ENCODE results near the gene SERPINC1.
"Not testable (repeated sequence)": the region's sequence is repeated elsewhere in the genome, so short reads cannot be mapped to it uniquely, and the experiment has no call there.

The SERPINC1 gene

GRCh38 chr1:173889885-173890284, 27.2 kb downstream of the SERPINC1 start:
- DNase-seq = no peak

GRCh38 chr1:173888749-173889148, 28.4 kb downstream of the SERPINC1 start:
- DNase-seq = no peak

GRCh38 chr1:173887627-173888026, 29.5 kb downstream of the SERPINC1 start:
- DNase-seq = no peak

GRCh38 chr1:173886746-173887611, 30.1 kb downstream of the SERPINC1 start:
- no peak for DNase-seq

- no peak for DNase-seq
Observed at GRCh38 chr1:173884701-173885100, 32.4 kb downstream of the SERPINC1 start.

GRCh38 chr1:173881117-173881516, 36.0 kb downstream of the SERPINC1 start:
- not testable (repeated sequence) for DNase-seq

- DNase-seq = no peak
Observed at GRCh38 chr1:173878251-173878650, 38.9 kb downstream of the SERPINC1 start.

- DNase-seq = no peak
Observed at GRCh38 chr1:173876732-173877131, 40.4 kb downstream of the SERPINC1 start.

- DNase-seq = no peak
Observed at GRCh38 chr1:173871500-173871899, 45.6 kb downstream of the SERPINC1 start.

- DNase-seq = no peak
Observed at GRCh38 chr1:173871091-173871490, 46.0 kb downstream of the SERPINC1 start.

- DNase-seq = no peak
Observed at GRCh38 chr1:173870252-173871075, 46.7 kb downstream of the SERPINC1 start.

- no peak for DNase-seq
Observed at GRCh38 chr1:173869021-173869359, 48.1 kb downstream of the SERPINC1 start.

GRCh38 chr1:173868266-173869020, 48.7 kb downstream of the SERPINC1 start, which contains the start of gene ZBTB37:
TSS of gene ZBTB37 (plus strand) at chr1:173868380. CDS start at chr1:173870226, 1,846 bp downstream.
- DNase-seq = peak; percentile 72

GRCh38 chr1:173867753-173868265, 49.3 kb downstream of the SERPINC1 start, which contains the start of gene GAS5:
TSS of gene GAS5 (minus strand) at chr1:173867989.
- peak; percentile 99 for DNase-seq

GRCh38 chr1:173867141-173867752, 49.9 kb downstream of the SERPINC1 start:
- DNase-seq = no peak

GRCh38 chr1:173866413-173867115, 50.6 kb downstream of the SERPINC1 start:
- no peak for DNase-seq

- no peak for DNase-seq
Observed at GRCh38 chr1:173865468-173866164, 51.5 kb downstream of the SERPINC1 start.

- no peak for DNase-seq
Observed at GRCh38 chr1:173864179-173864867, 52.8 kb downstream of the SERPINC1 start.

- no peak for DNase-seq
Observed at GRCh38 chr1:173863224-173864161, 53.6 kb downstream of the SERPINC1 start.
